Occipital lobe (tissue), 2 donors: ENCODE results near the gene ZNF567. TPM values are rescaled to one million over a fixed set of nuclear protein-coding genes. Genes with fewer than 3 reads are reported as not detected.

Experiments used
- DNase-seq: peaks from one replicate; lab custom pipeline; 2025; lab: John Stamatoyannopoulos, UW
- total RNA-seq: library from RNA; depleted of rRNA; stranded (reverse); fragments of >200 nt; gene quantifications from one replicate; pipeline ENCODE4 v1.2.3, GENCODE V29; 2014

The ZNF567 gene
- total RNA-seq, 1 donor from 2014 or later: 19.2 TPM

GRCh38 chr19:36750066-36750691 lies 62.8 kb downstream of the ZNF567 start:
- DNase-seq: no peak

Other genes starting within 250 kb of the ZNF567 start
- gene ZNF566, start 198.1 kb upstream of the ZNF567 start, total RNA-seq: 60.7 TPM
- 48.4 TPM for gene ZNF260, start 159.3 kb upstream of the ZNF567 start, total RNA-seq
- 57.9 TPM for gene ZNF529, start 114.3 kb upstream of the ZNF567 start, total RNA-seq
- 110 TPM for gene ZNF382, start 82.3 kb upstream of the ZNF567 start, total RNA-seq
- gene ZNF461, start 20.8 kb upstream of the ZNF567 start, total RNA-seq: 45.9 TPM
- 7.5 TPM for gene ZNF850, start 85.2 kb downstream of the ZNF567 start, total RNA-seq
- gene ZNF790, start 150.8 kb downstream of the ZNF567 start, total RNA-seq: 26.4 TPM
- 17.8 TPM for gene ZNF345, start 163.3 kb downstream of the ZNF567 start, total RNA-seq
- 8.7 TPM for gene ZNF829, start 228.7 kb downstream of the ZNF567 start, total RNA-seq
- gene ZNF568, start 228.7 kb downstream of the ZNF567 start, total RNA-seq: 39.8 TPM